HG02885 (cell line): Measurements from ENCODE around the gene GRID2.

Experiments used
- ATAC-seq: cut with Tn5 transposase; IDR thresholded peaks from one replicate; pipeline ENCODE4 v1.9.1; 2021; ENCODE audit warnings: mild to moderate bottlenecking; ENCODE audit not compliant: unreplicated experiment, poor library complexity

Gene GRID2

DNA sequence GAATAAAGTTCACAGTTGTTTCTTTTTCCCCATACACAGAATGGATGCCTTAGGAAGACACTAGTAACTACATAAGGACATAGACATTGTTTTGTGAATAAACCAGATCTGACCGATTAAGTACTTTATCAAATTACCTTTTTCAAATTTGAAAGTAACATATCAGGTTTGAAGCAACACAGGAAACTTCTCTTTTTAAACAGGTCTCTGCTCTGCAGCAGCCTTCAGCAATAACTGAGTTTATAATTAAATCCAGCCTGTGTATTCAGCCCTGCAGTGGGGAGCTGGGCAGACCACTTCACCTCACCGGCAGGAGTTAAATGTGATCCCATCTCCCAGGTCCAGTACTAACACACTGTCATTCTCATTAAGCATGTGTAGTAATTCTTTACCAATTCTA is 1456.5 kb downstream of the GRID2 start:
- ATAC-seq: no peak

DNA sequence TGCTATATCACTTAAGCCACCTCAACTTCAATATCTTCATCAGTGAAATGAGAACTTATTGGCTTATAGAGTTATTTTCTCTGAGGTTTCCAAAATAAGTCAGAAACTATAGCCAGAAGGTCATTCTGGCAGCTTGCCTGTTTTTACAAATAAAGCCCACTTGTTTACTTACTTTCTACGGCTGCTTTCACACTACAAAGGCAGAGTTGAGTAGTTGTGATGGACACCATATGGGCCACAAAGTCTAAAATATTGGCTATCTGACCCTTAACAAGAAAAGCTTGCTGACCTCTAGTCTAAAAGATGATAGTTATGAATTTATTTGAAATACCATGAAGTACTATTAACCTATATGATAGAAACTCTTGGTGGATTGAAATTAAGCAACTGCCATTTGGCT is 1457.5 kb downstream of the GRID2 start:
- ATAC-seq: no peak

DNA sequence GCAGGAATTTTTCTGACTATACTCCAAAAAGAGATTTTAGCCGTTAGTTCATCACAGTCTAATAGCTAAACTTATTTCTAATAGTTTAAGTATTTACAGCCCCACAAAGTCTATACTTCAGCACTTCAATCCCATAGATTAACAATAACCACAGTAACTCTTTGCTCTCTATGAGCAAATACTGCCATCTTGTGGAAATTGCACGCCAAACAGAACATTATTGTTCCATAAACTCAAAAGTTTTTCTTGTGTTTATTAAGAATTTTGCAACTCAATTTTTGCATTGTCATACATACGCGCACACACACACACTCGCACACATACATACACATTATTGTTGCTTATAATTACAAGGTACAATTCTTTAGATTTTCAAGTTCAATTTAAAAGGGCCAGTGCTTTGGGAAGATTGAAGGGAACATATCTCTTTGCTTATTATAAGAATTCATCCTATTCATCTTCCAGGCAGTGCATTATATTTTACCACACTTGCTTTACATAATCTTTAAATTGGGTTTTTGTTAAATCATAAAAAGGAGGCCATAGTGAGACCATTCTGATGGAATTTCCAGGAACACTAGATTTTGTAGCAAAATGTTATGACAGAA is 1461.0 kb downstream of the GRID2 start:
- ATAC-seq: peak; percentile 79

DNA sequence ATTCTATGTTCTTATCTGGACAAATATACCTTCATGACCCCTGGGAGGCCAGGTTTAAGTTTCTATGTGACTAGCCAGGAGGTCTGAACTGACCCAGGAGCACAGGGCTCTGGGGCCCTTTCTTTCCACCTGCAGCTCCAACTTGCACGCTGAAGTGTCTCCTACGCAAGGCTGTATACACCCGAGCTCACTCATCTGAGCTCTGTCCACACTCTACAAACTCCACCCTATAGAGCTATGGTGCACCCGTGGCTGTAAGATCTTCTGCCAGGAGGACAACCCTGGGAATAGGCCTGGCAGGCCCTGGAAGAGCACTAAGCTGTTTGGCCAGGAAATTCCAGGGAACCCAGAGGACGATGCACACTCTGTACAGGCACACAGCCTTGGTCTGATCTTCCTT is 1464.2 kb downstream of the GRID2 start:
- no peak for ATAC-seq

DNA sequence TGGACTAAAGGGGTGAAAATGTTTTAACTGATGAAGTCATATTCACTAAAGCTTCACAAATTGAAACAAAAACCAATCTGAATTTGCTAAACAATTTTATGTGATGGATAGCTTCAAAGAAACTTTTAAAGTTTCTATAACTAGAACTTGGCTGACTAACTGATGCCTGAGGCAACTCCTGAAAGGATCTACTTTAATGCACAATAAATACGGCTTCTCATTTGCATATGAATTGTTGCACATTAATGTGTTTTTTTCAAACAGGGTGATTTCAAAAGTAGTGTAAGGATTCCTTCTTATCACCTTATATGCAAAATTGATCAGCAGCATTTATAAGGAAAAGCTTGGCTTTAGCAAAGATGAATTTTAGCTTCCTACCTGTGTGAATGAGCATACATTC is 1466.4 kb downstream of the GRID2 start:
- ATAC-seq: no peak

DNA sequence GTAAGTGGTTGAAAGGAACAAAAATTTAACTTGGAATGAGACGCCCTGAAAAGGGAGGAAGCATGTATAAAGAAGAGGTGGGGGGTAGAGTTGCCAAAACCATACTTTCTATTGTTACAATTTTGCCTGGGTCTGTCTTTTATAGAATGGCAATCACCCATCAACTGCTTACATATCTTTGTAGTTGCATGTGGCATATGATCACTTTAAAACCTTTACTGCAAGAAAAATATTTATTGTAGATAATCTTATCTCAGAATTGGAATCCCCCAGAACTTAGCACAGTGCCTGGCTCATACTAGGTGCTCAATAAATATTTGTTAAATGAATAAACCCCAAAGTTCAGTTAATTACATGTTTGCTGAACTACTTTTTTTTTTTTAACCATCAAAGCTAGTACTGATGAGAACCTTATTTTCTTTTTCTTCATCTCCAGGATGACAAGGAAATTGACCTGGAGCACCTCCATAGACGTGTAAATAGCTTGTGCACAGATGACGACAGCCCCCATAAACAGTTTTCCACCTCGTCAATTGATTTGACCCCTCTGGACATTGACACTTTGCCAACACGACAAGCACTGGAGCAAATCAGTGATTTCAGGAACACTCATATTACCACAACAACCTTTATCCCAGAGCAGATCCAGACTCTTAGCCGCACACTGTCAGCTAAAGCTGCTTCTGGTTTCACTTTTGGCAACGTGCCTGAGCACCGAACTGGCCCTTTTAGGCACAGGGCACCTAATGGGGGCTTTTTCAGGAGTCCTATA is 1468.1 kb downstream of the GRID2 start:
- no peak for ATAC-seq

DNA sequence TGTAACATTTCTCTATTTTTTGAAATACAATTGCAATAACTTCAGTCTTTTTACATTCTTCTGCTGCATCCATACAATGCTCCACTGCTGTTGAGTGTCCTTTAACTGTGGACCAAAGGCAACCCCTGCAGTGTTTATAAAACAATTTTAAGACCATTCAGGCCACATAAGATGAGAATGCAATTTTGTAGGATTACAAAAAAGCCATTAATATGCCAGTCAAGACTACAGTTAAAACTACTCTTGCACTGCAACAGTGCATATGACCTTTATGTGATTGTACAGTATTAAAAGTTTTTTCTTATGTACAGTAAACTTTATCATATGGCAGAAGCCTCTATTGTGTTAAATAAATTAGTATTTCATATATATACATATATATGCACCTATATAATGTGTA is 1469.1 kb downstream of the GRID2 start:
- ATAC-seq: no peak

DNA sequence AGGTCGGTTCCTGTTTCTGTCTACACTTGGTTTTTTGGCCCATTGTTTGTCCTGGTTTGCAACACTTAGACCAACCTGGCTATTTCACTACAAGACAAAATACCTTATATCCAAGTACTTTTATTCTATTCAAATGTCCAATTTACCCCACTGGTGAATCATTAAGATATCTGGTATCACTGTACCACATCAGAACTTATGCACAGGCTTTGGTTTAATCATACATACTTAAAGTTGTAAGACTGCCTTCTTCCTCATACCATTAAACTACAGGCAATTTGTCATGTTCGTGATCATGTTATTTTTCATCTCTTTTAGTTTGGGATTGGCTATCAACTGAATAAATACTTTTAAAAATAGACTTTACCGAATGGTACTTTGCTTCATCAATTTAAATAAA is 1471.8 kb downstream of the GRID2 start:
- ATAC-seq: no peak

DNA sequence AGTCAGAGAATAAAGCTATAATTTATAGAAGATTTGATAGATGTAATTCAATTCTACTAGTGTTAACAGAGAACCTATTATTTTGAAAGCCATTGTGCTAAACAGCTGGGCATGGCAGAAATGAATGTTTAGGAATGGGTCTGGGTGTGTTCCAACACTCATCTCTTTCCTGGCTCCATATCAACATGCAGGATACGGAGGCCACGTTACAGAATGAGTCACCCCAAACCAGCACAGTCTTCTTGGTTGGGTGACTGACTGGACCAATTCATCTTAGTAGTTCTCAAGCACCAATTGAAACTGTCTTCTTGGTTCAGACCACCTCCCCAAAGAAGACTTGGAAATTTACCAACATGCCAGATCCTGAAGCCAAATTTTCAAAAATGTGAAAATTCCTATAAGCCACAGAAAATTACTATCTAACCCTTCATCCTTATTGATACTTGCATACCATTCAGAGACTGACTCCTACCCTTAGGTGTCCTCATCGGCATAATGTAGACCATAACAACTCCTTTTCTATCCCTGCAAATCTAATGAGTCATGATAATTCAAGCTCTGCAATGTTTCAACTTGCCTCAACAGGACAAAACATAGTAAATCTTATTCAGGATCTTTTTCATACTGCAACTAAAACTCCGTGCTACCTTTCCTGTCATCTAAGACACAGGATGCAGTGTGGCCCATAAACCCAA is 1472.8 kb downstream of the GRID2 start:
- ATAC-seq: no peak

DNA sequence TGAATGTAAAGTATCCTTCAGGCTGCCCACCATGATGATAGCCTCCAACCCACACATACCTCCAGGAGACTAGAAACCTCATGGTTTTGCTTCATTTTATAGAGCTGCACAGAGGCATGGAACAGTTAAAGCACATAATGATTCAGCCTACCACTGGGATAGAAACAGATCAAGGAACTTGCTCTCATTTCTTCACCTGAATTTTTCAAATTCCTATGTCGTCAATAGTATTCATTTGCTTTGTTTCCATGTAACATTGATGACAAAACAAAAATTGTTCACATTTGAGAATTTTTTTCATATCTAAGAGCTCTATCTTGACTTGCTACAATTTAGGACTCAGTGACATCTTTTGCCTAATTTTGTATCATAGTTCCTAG is 1473.3 kb downstream of the GRID2 start:
- ATAC-seq: no peak

DNA sequence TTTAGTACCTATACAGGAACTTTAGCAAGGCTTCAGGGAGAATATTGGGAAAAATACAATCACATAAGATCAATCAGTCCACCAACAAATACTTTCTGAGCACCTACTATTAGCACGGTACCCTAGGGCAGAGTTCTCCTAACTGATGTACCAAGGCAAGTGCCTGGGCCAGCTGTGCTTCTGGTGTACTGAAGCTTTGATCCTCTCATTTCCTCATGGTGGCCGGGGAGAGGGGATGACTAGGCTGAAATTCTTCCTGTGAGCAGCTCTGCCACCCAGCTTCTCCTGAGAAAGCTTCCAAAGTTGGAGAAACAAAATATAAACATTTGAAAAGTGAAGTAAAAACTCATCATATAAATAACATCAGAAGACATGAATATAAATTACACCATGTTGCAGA is 1475.5 kb downstream of the GRID2 start:
- no peak for ATAC-seq

DNA sequence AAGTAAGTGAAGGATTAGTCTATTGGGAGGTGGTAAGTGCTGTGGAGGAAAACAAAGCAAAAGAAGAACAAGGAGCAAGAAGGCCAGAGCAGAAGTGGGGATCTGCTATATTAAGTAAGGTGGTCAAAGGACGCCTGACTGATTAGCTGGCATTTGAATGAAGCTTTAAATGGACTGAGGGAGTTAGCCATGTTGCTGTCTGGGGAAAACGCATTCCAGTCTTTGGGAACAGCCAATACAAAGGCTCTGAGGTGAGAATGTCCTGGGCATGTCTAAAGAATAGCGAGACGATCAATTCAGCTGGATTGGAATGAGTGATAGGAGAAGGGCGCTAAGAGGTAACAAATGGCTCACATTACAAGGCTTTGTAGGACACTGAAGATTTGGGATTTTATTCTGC is 1476.3 kb downstream of the GRID2 start:
- no peak for ATAC-seq

DNA sequence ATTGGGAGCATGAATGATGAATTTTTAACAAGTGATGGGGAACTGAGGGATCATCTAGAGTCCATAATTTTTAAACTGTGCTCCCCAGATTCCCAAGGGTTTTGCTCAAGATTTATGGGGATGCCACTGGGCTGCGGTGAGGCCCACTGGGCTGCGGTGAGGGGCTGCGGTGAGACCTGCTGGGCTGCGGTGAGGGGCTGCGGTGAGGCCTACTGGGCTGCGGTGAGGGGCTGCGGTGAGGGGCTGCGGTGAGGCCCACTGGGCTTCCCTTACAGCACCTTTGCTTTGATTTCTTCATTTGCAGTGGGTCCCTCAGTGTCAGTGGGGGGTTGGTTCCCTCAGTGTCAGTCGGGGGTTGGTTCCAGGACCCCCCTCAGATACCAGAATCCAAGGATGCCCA is 1477.4 kb downstream of the GRID2 start:
- ATAC-seq: no peak

DNA sequence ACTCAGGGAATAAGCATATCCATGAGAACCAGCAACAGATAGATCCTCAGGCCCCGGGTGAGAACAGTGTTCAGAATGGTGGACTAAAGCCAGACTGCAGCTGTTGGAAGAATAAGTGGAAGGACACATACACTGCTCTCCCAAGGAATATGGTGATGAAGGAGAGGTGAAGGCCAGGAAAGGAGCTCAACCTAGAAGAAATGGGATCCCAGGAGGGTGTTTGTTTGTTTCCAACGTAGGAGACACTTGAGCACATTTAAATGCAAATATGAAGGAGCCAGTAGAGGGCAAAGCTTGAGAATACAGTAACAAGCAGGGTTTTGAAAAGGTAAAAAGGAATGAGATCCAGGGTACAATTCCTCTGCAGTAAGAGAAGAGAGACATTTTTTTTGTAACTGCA is 1482.4 kb downstream of the GRID2 start:
- no peak for ATAC-seq

DNA sequence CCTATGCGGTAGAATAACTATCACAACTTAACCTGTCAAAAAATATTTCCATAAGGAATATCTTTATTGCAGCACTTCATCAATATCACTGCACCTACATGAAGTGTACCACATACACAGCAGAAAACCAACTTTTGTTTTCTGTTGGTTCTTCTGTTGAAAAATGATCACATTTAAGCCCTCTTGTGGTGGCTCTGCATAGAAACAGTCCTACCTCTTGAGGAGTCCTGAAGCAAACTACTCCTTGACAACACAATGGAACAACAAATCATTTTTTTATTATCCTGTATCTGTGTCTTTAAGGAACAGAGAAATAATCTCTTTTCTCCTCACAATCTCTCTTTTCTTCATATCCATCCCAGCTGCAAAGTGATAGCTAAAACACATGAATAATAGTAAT is 1484.9 kb downstream of the GRID2 start:
- no peak for ATAC-seq

DNA sequence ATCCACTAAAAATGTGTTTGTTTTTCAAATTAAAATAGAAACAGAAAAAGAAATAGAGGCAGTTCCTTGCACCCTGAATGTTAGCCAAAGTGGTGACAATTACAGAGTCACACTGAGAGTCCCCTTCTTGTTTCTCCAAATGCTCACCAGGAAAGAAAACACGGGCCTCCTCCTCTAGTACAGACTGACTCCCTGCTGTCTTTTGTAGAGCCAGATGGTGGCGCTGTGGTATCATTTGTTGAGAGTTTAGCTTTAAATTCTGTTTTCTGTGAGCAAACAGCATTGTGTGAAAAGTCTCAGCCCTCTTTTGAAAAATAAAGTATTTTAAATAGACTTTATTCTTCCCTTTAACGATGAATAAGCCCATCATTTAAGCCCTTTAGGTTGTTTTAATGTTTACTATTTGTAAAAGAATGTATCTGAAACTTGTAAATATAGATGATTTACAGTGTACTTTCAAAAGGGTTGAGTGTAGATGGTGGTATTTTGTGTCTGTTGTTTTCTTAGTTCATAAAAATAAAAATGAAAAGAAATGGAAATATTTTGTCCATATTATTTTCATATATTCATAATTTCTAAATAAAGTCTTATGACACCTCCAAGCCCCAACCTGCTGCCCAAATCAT is 1487.9 kb downstream of the GRID2 start:
- peak; percentile 85 for ATAC-seq

DNA sequence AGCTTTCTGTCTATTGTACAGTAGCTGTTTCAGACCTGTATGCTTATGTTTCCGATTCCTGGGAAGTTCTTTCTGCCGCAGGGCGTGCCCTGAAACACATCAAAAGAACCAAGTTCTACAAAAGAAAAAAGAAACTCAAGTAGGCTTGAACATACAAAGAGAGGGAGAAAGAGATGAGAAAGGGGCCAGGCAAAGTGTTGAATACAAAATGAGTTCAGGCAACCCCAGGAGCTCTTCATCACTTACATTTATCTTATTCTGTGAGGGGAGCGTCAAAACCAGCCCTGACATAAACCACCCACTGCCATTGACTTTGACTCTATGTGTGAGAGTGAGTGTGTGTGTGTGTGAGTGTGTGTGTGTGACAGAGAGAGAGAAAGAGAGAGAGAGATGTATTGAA is 1498.3 kb downstream of the GRID2 start:
- ATAC-seq: no peak

DNA sequence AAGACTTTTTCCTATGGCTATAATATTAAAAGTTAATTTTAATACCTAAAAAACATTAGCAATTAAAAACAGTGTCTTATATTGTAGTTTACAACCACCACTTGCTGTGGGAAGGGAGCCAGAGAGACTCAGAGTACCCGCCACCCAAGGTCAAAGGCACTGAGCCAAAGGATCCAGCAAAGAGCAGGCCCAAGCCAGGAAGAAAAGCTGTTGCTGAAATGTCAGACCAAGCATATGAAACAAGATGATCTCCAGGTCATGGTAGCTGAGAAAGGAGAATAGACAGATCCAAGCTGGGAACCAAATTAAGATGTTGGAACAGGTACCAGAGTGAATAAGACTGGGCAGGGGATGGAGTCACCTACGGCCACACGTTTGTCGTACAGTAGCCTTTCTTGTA is 1506.0 kb downstream of the GRID2 start:
- no peak for ATAC-seq

DNA sequence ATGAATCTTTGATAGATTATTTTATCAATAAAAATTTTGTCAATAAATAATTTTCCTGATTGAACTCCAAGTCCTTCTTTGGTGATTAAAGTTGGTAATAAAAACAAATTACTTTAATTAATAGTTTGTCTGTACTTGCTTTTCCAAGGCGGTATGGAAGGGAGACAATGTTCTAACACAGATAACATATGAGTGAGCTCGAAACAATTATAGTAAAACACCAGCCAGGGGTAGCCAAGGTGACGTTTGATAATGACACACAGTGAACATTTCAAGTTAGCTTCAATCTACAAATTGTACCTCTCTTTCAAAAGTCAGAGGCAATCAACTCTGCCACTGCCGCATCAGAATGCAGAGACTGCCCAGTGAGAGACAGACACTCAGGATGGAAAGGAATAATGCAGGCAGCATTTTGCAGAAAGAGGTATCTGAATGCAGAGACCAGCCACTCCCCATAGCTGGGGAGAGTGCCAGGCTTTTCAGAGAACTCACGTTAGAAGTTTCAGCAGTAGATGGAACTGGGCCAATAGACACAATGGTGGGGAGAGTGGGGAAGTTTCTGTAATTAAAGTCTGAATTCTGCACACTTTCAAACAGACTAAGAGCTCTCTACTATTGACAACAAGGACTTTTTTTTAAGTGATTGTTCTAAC is 1506.7 kb downstream of the GRID2 start:
- no peak for ATAC-seq

DNA sequence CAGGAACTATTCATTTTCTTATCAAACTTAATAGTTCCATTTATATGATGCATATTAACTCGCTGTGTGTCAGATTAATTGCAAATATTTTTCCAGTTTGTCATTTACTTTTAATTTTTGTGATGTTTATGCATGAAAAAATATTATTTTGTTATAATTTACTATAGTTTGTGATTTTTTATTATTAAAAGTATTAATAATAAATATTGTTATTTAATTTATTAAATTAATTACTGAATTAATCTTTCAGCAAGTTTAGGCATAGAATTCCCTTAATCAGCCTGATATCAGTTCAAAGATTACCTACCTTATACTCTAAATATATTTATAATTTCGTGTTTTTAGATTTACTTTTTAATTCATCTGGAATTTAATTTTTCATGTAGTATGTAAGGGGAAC is 1509.3 kb downstream of the GRID2 start:
- no peak for ATAC-seq

DNA sequence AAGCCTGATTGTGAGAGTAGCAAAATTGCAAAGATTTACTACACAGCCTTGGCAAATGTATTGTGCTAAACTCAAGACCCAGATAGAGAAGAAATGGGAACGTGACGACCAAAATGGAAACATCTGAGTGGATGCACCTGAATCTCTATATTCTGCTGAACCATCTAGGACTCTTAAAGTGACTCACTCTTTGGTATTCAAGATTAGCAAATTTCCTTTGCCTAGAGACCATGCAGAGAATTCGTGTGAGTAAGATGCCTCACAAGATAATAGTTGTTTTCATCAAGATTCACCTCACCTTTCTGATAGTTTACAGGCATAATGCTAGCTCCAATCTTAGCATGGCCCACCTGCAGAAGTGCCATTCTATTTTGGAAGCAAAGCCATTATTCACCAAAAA is 1510.4 kb downstream of the GRID2 start:
- ATAC-seq: no peak
